Stimulated activated CD4-positive, alpha-beta T cell treated with anti-CD3 and anti-CD28 coated beads, Interleukin-4, amount 100 ng/mL, for 24 hours (primary cell): Measurements from ENCODE around the gene HIF1AN.

Experiments used
- DNase-seq: peaks from one replicate; pipeline ENCODE4 v3.0.0-alpha.2; 2020

Gene HIF1AN

GRCh38 chr10:100535715-100536353, at the start of gene HIF1AN:
Gene HIF1AN, plus strand, starts transcription at chr10:100535943. Its CDS starts 16 bp downstream, at chr10:100535959.
- peak; percentile 91 for DNase-seq

- DNase-seq, result no peak
Observed at GRCh38 chr10:100487529-100487928, 48.2 kb upstream of the HIF1AN start.

GRCh38 chr10:100489396-100489795, 46.3 kb upstream of the HIF1AN start:
- DNase-seq, result no peak

GRCh38 chr10:100490531-100490930, 45.2 kb upstream of the HIF1AN start:
- DNase-seq, result no peak

GRCh38 chr10:100496567-100496966, 39.2 kb upstream of the HIF1AN start:
- no peak for DNase-seq

- no peak for DNase-seq
Observed at GRCh38 chr10:100498059-100498458, 37.7 kb upstream of the HIF1AN start.

- DNase-seq, result no peak
Observed at GRCh38 chr10:100501423-100501822, 34.3 kb upstream of the HIF1AN start.

GRCh38 chr10:100502926-100503494, 32.7 kb upstream of the HIF1AN start:
- DNase-seq, result no peak

- no peak for DNase-seq
Observed at GRCh38 chr10:100504096-100504495, 31.6 kb upstream of the HIF1AN start.

GRCh38 chr10:100505164-100505563, 30.6 kb upstream of the HIF1AN start:
- no peak for DNase-seq

GRCh38 chr10:100506596-100507356, 29.0 kb upstream of the HIF1AN start:
- peak; percentile 10 for DNase-seq

- no peak for DNase-seq
Observed at GRCh38 chr10:100507357-100507732, 28.4 kb upstream of the HIF1AN start.

GRCh38 chr10:100508266-100508665, 27.5 kb upstream of the HIF1AN start:
- DNase-seq, result no peak

- DNase-seq, result peak; percentile 56
Observed at GRCh38 chr10:100508691-100509150, 27.0 kb upstream of the HIF1AN start.

- DNase-seq, result peak; percentile 37
Observed at GRCh38 chr10:100509241-100509840, 26.4 kb upstream of the HIF1AN start.

GRCh38 chr10:100510533-100511308, 25.0 kb upstream of the HIF1AN start:
- peak; percentile 60 for DNase-seq

- no peak for DNase-seq
Observed at GRCh38 chr10:100515612-100516011, 20.1 kb upstream of the HIF1AN start.

- DNase-seq, result no peak
Observed at GRCh38 chr10:100516847-100517246, 18.9 kb upstream of the HIF1AN start.

- peak; percentile 71 for DNase-seq
Observed at GRCh38 chr10:100518761-100519241, 16.9 kb upstream of the HIF1AN start.

- no peak for DNase-seq
Observed at GRCh38 chr10:100519311-100520051, 16.3 kb upstream of the HIF1AN start, which contains the start of gene SEC31B. Gene SEC31B, minus strand, starts transcription at chr10:100519861. Its CDS starts 2,909 bp downstream, at chr10:100516952.

- no peak for DNase-seq
Observed at GRCh38 chr10:100520811-100521210, 14.9 kb upstream of the HIF1AN start.
